ENCODE data around the gene FAM32A. TPM values are rescaled to one million over a fixed set of nuclear protein-coding genes. Genes with fewer than 3 reads are reported as not detected.

The FAM32A gene
- total and polyA plus RNA-seq, 2 donors (not counting 1 experiment from before 2014, with no cell fraction given) = 53.4 to 62.0 TPM

DNA sequence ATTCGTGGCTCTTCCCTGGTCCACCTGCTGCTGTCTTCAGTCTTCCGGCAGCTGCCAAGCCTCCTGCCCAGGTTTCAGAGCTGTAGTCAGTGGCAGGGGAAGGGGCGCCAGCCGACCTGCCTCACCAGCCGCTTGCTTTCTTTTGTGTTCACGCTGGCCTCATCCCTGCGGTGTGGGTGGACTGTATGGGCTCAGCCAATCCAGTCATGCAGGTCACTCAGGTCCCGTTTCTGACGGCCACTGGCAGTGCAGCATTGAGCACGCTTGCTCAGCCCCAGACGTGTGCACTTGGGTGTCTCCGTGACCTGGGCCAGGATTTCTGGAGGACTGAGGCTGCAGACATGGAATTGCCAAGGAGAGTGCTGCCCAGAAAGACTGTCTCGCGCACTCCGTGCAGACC is 38.5 kb downstream of the FAM32A start:
- Histone ChIP-seq H3K4me1 (ENCODE audit: control insufficient read depth in 2 of 2, insufficient read depth in 2 of 2, low read length in 2 of 2) (peaks cover 3 to 7% of the 10 kb centered on the region in 2 donors), H4K20me1 (ENCODE audit: control insufficient read depth, insufficient read depth, low read length, poor library complexity, severe bottlenecking) (peaks cover 20% of the 10 kb centered on the region), H3K27me3 (replicated peaks in 1 of 4; ENCODE audit: control extremely low read depth in 1 of 4, control insufficient read depth in 3 of 4, insufficient read depth in 4 of 4, low read length in 3 of 4) (no peaks in the 10 kb centered on the region), H3K79me2 (ENCODE audit: control insufficient read depth, insufficient read depth, low read length) (peaks cover 65% of the 10 kb centered on the region), H3K9me3 (ENCODE audit: control extremely low read depth in 1 of 3, control insufficient read depth in 2 of 3, insufficient read depth in 1 of 3, low read length in 2 of 3) (peaks cover 0 to 42% (median 22%) of the 10 kb centered on the region in 3 donors), H3K27ac (ENCODE audit: low read length in 2 of 2) (no peak overlapping the region), H3K4me2 (replicated peaks; ENCODE audit: low read depth, low read length, poor library complexity, severe bottlenecking) (no peak overlapping the region), H3K36me3 (replicated peaks in 1 of 2; ENCODE audit: control extremely low read depth in 1 of 2, control insufficient read depth in 1 of 2, extremely low read depth in 1 of 2, insufficient read depth in 2 of 2, low read length in 1 of 2) (peaks cover 1 to 90% of the 10 kb centered on the region in 2 experiments), H3K4me3 (ENCODE audit: control extremely low read depth in 1 of 5, extremely low read depth in 1 of 5, insufficient read depth in 1 of 5, low read depth in 2 of 5, low read length in 4 of 5) (no peak overlapping the region), H3K9ac (ENCODE audit: low read length) (no peak overlapping the region), H2AFZ (ENCODE audit: insufficient read depth, low read depth, low read length, poor library complexity, severe bottlenecking) (no peak overlapping the region)
- H3K27me3 Mint-ChIP-seq = no peaks in the 10 kb centered on the region
- peaks cover 2% of the 10 kb centered on the region for H3K9me3 Mint-ChIP-seq (ENCODE audit: insufficient read depth)
- H3K27ac Mint-ChIP-seq = no peak overlapping the region
- intact Hi-C loops (cut with micrococcal nuclease) = no loop called here
- ChIA-PET POLR2A (no interaction called here), CTCF (interaction anchor here (1.0 kb wide), 1 partner anchor 24 kb away, joined by 3 read pairs; no protein-coding TSS in a partner anchor)
- DNase-seq (no peak), ATAC-seq (ENCODE audit: low read depth) (no peak)
- no peak for TF ChIP-seq EZH2 (IDR thresholded peaks at IDR 0.05; ENCODE audit: borderline replicate concordance, insufficient read depth, low read depth, low read length, poor library complexity, severe bottlenecking)
- TF ChIP-seq CTCF (IDR thresholded peaks at IDR 0.05) = no peak
- WGBS (ENCODE audit: insufficient coverage) = 84% methylated on average over 15 of the region's 15 CpGs
- H3K4me3 Mint-ChIP-seq = no peak overlapping the region
- peaks cover 9% of the 10 kb centered on the region for H3K4me1 Mint-ChIP-seq

DNA sequence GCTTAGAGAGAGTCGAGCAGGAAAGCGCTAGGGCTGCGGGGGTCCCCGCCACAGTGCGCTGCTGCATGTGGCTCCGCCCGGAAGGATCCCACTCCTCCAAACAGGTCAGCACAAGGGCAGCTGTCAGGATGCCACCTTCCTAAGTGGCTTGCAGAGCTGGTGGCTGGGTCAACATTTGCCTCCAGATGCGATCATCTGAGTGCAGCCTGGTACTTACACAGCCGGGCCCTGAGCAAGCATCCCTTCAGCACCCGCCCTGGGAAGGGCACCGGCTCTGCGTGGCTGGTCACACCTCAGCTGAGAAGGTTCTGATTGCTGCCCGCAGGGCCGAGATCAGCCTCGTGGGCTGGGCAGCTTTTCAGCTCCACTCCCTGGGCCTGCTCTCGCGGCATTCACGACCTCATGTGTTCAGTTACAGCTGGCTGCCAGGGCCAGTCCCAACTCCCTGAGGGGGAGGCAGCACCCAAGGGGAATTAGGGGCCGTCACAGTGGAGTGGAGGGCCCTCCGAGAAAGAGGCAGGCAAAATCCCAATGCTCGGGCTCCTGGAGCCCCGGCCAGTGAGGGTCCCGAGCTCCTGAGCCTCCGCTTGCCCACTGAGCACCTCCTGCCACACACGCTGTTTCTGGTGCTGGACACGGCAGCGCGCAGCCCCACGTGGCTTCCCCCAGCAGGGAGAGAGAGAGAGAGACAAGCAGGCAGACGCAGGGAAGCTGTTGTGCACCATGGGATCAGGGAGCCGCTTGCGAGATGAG is 39.3 kb downstream of the FAM32A start:
- H3K4me3 ChIP-seq (ENCODE audit: control extremely low read depth in 1 of 5, extremely low read depth in 1 of 5, insufficient read depth in 1 of 5, low read depth in 2 of 5, low read length in 4 of 5) = no peak overlapping the region
- intact Hi-C loops (cut with micrococcal nuclease) = no loop called here
- peaks cover 0 to 42% (median 22%) of the 10 kb centered on the region in 3 donors for H3K9me3 ChIP-seq (ENCODE audit: control extremely low read depth in 1 of 3, control insufficient read depth in 2 of 3, insufficient read depth in 1 of 3, low read length in 2 of 3)
- H3K27ac ChIP-seq (ENCODE audit: low read length in 2 of 2) = no peak overlapping the region
- DNase-seq (no peak), ATAC-seq (ENCODE audit: low read depth) (no peak)
- H3K4me3 Mint-ChIP-seq = no peak overlapping the region
- H3K9ac ChIP-seq (ENCODE audit: low read length) = no peak overlapping the region
- ChIA-PET CTCF (interaction anchor here (1.0 kb wide), 1 partner anchor 23 kb away, joined by 3 read pairs; no protein-coding TSS in a partner anchor), POLR2A (no interaction called here)
- peaks cover 65% of the 10 kb centered on the region for H3K79me2 ChIP-seq (ENCODE audit: control insufficient read depth, insufficient read depth, low read length)
- peaks cover 1 to 97% of the 10 kb centered on the region in 2 experiments for H3K36me3 ChIP-seq (replicated peaks in 1 of 2; ENCODE audit: control extremely low read depth in 1 of 2, control insufficient read depth in 1 of 2, extremely low read depth in 1 of 2, insufficient read depth in 2 of 2, low read length in 1 of 2)
- no peak overlapping the region for H3K27ac Mint-ChIP-seq
- no peaks in the 10 kb centered on the region for H3K27me3 Mint-ChIP-seq
- peaks cover 0 to 3% of the 10 kb centered on the region in 2 donors for H3K4me1 ChIP-seq (ENCODE audit: control insufficient read depth in 2 of 2, insufficient read depth in 2 of 2, low read length in 2 of 2)
- peaks cover 2% of the 10 kb centered on the region for H3K9me3 Mint-ChIP-seq (ENCODE audit: insufficient read depth)
- peaks cover 20% of the 10 kb centered on the region for H4K20me1 ChIP-seq (ENCODE audit: control insufficient read depth, insufficient read depth, low read length, poor library complexity, severe bottlenecking)
- no peak overlapping the region for H3K4me2 ChIP-seq (replicated peaks; ENCODE audit: low read depth, low read length, poor library complexity, severe bottlenecking)
- 92% methylated on average over 32 of the region's 32 CpGs for WGBS (ENCODE audit: insufficient coverage)
- no peak overlapping the region for H2AFZ ChIP-seq (ENCODE audit: insufficient read depth, low read depth, low read length, poor library complexity, severe bottlenecking)
- no peaks in the 10 kb centered on the region for H3K27me3 ChIP-seq (replicated peaks in 1 of 4; ENCODE audit: control extremely low read depth in 1 of 4, control insufficient read depth in 3 of 4, insufficient read depth in 4 of 4, low read length in 3 of 4)
- TF ChIP-seq CTCF (IDR thresholded peaks at IDR 0.05) (no peak), EZH2 (IDR thresholded peaks at IDR 0.05; ENCODE audit: borderline replicate concordance, insufficient read depth, low read depth, low read length, poor library complexity, severe bottlenecking) (no peak)
- H3K4me1 Mint-ChIP-seq = peaks cover 4% of the 10 kb centered on the region
